ENCODE data around the gene REL.

Gene REL

GRCh38 chr2:60948161-60948560 lies 66.8 kb downstream of the REL start:
- no peak overlapping the region for H2AFZ ChIP-seq (ENCODE audit: low read depth, low read length)
- H3K9me3 ChIP-seq (ENCODE audit: insufficient read depth, low read length, severe bottlenecking): no peaks in the 10 kb centered on the region
- TF ChIP-seq CTCF (IDR thresholded peaks at IDR 0.05; ENCODE audit: borderline replicate concordance, extremely low read depth, low read length, poor library complexity, severe bottlenecking) (no peak), EZH2 (IDR thresholded peaks at IDR 0.05; ENCODE audit: borderline replicate concordance, low read depth, low read length, severe bottlenecking) (no peak)
- ATAC-seq (ENCODE audit: insufficient read depth, low read depth): no peak
- no peaks in the 10 kb centered on the region for H3K4me1 ChIP-seq (ENCODE audit: insufficient read depth, low read length)
- no peak for DNase-seq
- H3K4me3 ChIP-seq (ENCODE audit: low read depth in 1 of 2, low read length in 2 of 2): no peak overlapping the region
- H3K36me3 ChIP-seq (ENCODE audit: insufficient read depth, low read length): peaks cover 7% of the 10 kb centered on the region; the same call in 1 of the 2 replicates
- no peak overlapping the region for H3K9ac ChIP-seq (ENCODE audit: low read depth, low read length)
- H3K79me2 ChIP-seq (ENCODE audit: insufficient read depth, low read length): no peaks in the 10 kb centered on the region
- no peak overlapping the region for H3K27ac ChIP-seq (ENCODE audit: low read length)
- no peak overlapping the region for H3K4me2 ChIP-seq (ENCODE audit: insufficient read depth, low read length)
- H3K27me3 ChIP-seq (ENCODE audit: insufficient read depth, low read length, poor library complexity): no peaks in the 10 kb centered on the region
- H4K20me1 ChIP-seq (ENCODE audit: insufficient read depth, low read length): no peaks in the 10 kb centered on the region

- Histone ChIP-seq H3K4me2 (ENCODE audit: insufficient read depth, low read length) (no peak overlapping the region), H3K9ac (ENCODE audit: low read depth, low read length) (no peak overlapping the region), H3K27me3 (ENCODE audit: insufficient read depth, low read length, poor library complexity) (no peaks in the 10 kb centered on the region), H3K9me3 (ENCODE audit: insufficient read depth, low read length, severe bottlenecking) (no peaks in the 10 kb centered on the region), H3K27ac (ENCODE audit: low read length) (no peak overlapping the region), H3K4me1 (ENCODE audit: insufficient read depth, low read length) (no peaks in the 10 kb centered on the region), H4K20me1 (ENCODE audit: insufficient read depth, low read length) (no peaks in the 10 kb centered on the region), H3K4me3 (ENCODE audit: low read depth in 1 of 2, low read length in 2 of 2) (no peak overlapping the region), H2AFZ (ENCODE audit: low read depth, low read length) (no peak overlapping the region), H3K36me3 (ENCODE audit: insufficient read depth, low read length) (peaks cover 13% of the 10 kb centered on the region; the same call in 1 of the 2 replicates), H3K79me2 (ENCODE audit: insufficient read depth, low read length) (no peaks in the 10 kb centered on the region)
- no peak for TF ChIP-seq CTCF (IDR thresholded peaks at IDR 0.05; ENCODE audit: borderline replicate concordance, extremely low read depth, low read length, poor library complexity, severe bottlenecking)
- DNase-seq (no peak), ATAC-seq (ENCODE audit: insufficient read depth, low read depth) (no peak)
Observed at GRCh38 chr2:60948926-60949579, 67.7 kb downstream of the REL start.

GRCh38 chr2:60954139-60954538 lies 72.8 kb downstream of the REL start:
- Histone ChIP-seq H4K20me1 (ENCODE audit: insufficient read depth, low read length) (no peaks in the 10 kb centered on the region), H3K4me3 (ENCODE audit: low read depth in 1 of 2, low read length in 2 of 2) (no peak overlapping the region), H3K4me2 (ENCODE audit: insufficient read depth, low read length) (no peak overlapping the region), H2AFZ (ENCODE audit: low read depth, low read length) (no peak overlapping the region), H3K27ac (ENCODE audit: low read length) (no peak overlapping the region), H3K9me3 (ENCODE audit: insufficient read depth, low read length, severe bottlenecking) (no peaks in the 10 kb centered on the region), H3K79me2 (ENCODE audit: insufficient read depth, low read length) (no peaks in the 10 kb centered on the region), H3K27me3 (ENCODE audit: insufficient read depth, low read length, poor library complexity) (no peaks in the 10 kb centered on the region), H3K4me1 (ENCODE audit: insufficient read depth, low read length) (no peaks in the 10 kb centered on the region), H3K36me3 (ENCODE audit: insufficient read depth, low read length) (peaks cover 14% of the 10 kb centered on the region; the same call in 1 of the 2 replicates), H3K9ac (ENCODE audit: low read depth, low read length) (no peak overlapping the region)
- DNase-seq (no peak), ATAC-seq (ENCODE audit: insufficient read depth, low read depth) (no peak)
- TF ChIP-seq CTCF (IDR thresholded peaks at IDR 0.05; ENCODE audit: borderline replicate concordance, extremely low read depth, low read length, poor library complexity, severe bottlenecking) (no peak), EZH2 (IDR thresholded peaks at IDR 0.05; ENCODE audit: borderline replicate concordance, low read depth, low read length, severe bottlenecking) (no peak)

All from DND-41 (cell line).